Testis (tissue), 2 donors: ENCODE measurements around the gene TTLL8.

Experiments used
- POLR2A ChIP-seq: fragments of 450-650 bp; IDR thresholded peaks from one replicate; pipeline ENCODE4 v1.6.1; 2017; ENCODE audit warnings: antibody characterized with exemption, mild to moderate bottlenecking, moderate library complexity
- TF ChIP-seq, protein P1 (sequence below), 3 experiments: fragments of 450-650 bp in 2 of 3; fragments of 200-600 bp in 1 of 3; sonication (generic) in 1 of 3; IDR thresholded peaks; one replicate each; pipeline ENCODE4 v1.5.1; 2016 to 2019; ENCODE audit warnings: antibody characterized with exemption in 3 of 3, mild to moderate bottlenecking in 2 of 3, moderate library complexity in 1 of 3

DNA sequence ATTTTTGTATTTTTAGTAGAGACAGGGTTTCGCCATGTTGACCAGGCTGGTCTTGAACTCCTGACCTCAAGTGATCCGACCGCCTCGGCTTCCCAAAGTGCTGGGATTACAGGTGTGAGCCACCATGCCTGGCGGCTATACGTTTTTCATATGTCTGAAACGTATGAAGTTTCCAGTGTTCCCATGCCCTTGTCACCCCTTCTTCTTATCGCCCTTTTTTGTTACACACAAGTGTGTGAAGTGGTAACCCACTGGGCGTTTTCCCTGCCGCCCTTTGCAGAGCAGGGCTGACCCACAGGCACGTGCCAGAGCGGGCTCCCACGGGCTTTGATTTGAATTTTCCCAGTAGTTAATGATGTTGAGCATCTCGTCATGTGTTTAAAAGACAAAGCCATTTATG is 80.5 kb downstream of the TTLL8 start:
- no peak for TF ChIP-seq POLR2A
- TF ChIP-seq, protein P1, sequence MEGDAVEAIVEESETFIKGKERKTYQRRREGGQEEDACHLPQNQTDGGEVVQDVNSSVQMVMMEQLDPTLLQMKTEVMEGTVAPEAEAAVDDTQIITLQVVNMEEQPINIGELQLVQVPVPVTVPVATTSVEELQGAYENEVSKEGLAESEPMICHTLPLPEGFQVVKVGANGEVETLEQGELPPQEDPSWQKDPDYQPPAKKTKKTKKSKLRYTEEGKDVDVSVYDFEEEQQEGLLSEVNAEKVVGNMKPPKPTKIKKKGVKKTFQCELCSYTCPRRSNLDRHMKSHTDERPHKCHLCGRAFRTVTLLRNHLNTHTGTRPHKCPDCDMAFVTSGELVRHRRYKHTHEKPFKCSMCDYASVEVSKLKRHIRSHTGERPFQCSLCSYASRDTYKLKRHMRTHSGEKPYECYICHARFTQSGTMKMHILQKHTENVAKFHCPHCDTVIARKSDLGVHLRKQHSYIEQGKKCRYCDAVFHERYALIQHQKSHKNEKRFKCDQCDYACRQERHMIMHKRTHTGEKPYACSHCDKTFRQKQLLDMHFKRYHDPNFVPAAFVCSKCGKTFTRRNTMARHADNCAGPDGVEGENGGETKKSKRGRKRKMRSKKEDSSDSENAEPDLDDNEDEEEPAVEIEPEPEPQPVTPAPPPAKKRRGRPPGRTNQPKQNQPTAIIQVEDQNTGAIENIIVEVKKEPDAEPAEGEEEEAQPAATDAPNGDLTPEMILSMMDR (IDR thresholded peaks at IDR 0.05), result no peak
